ENCODE data around the gene PEAK3.

PEAK3 gene

GRCh38 chr19:2278459-2279158, 3.4 kb downstream of the PEAK3 start:
- Histone ChIP-seq H3F3A (ENCODE audit: insufficient read depth, low read length) (no peaks in the 10 kb centered on the region), H3K36me3 (ENCODE audit: insufficient read depth, low read length) (peaks cover 28% of the 10 kb centered on the region), H3K9me3 (ENCODE audit: low read length) (no peaks in the 10 kb centered on the region), H3K27ac (ENCODE audit: low read depth, low read length, poor library complexity, severe bottlenecking) (no peak overlapping the region), H2AFZ (ENCODE audit: low read length) (no peak overlapping the region), H3K4me2 (ENCODE audit: low read length) (no peak overlapping the region), H4K20me1 (ENCODE audit: insufficient read depth, low read length) (0 out of 2 replicates have a peak, but pooled peaks cover 2% of the 10 kb centered on the region), H3K4me3 (ENCODE audit: low read depth, low read length, poor library complexity, severe bottlenecking) (no peak overlapping the region), H3K9ac (ENCODE audit: low read length) (no peak overlapping the region), H3K27me3 (ENCODE audit: insufficient read depth, low read length) (peaks cover 5% of the 10 kb centered on the region), H3K79me2 (ENCODE audit: insufficient read depth, low read length) (peaks cover 4% of the 10 kb centered on the region; the same call in 1 of the 2 replicates), H3K9me2 (ENCODE audit: low read depth, low read length) (no peaks in the 10 kb centered on the region), H3K4me1 (ENCODE audit: insufficient read depth, low read length, severe bottlenecking) (peaks cover 6% of the 10 kb centered on the region)
- TF ChIP-seq EZH2 (IDR thresholded peaks at IDR 0.05; ENCODE audit: borderline replicate concordance, low read length) (no peak), CTCF (IDR thresholded peaks at IDR 0.05; ENCODE audit: low read length) (no peak)

GRCh38 chr19:2277138-2277537, 4.8 kb downstream of the PEAK3 start:
- Histone ChIP-seq H3F3A (ENCODE audit: insufficient read depth, low read length) (0 out of 2 replicates have a peak, but pooled peaks cover 3% of the 10 kb centered on the region), H3K9me2 (ENCODE audit: low read depth, low read length) (no peaks in the 10 kb centered on the region), H3K4me2 (ENCODE audit: low read length) (no peak overlapping the region), H3K36me3 (ENCODE audit: insufficient read depth, low read length) (peaks cover 36% of the 10 kb centered on the region), H3K79me2 (ENCODE audit: insufficient read depth, low read length) (peaks cover 4% of the 10 kb centered on the region; the same call in 1 of the 2 replicates), H3K9ac (ENCODE audit: low read length) (no peak overlapping the region), H4K20me1 (ENCODE audit: insufficient read depth, low read length) (0 out of 2 replicates have a peak, but pooled peaks cover 2% of the 10 kb centered on the region), H3K27ac (ENCODE audit: low read depth, low read length, poor library complexity, severe bottlenecking) (no peak overlapping the region), H3K4me3 (ENCODE audit: low read depth, low read length, poor library complexity, severe bottlenecking) (no peak overlapping the region), H3K9me3 (ENCODE audit: low read length) (no peaks in the 10 kb centered on the region), H3K4me1 (ENCODE audit: insufficient read depth, low read length, severe bottlenecking) (peaks cover 20% of the 10 kb centered on the region), H2AFZ (ENCODE audit: low read length) (no peak overlapping the region), H3K27me3 (ENCODE audit: insufficient read depth, low read length) (no peaks in the 10 kb centered on the region)
- TF ChIP-seq CTCF (IDR thresholded peaks at IDR 0.05; ENCODE audit: low read length) (no peak), EZH2 (IDR thresholded peaks at IDR 0.05; ENCODE audit: borderline replicate concordance, low read length) (no peak)

GRCh38 chr19:2276429-2276986, 5.5 kb downstream of the PEAK3 start:
- no peaks in the 10 kb centered on the region for H3K9me2 ChIP-seq (ENCODE audit: low read depth, low read length)
- peaks cover 43% of the 10 kb centered on the region for H3K36me3 ChIP-seq (ENCODE audit: insufficient read depth, low read length)
- 0 out of 2 replicates have a peak, but pooled peaks cover 2% of the 10 kb centered on the region for H4K20me1 ChIP-seq (ENCODE audit: insufficient read depth, low read length)
- no peaks in the 10 kb centered on the region for H3K9me3 ChIP-seq (ENCODE audit: low read length)
- H3K79me2 ChIP-seq (ENCODE audit: insufficient read depth, low read length) = peaks cover 9% of the 10 kb centered on the region
- no peaks in the 10 kb centered on the region for H3K27me3 ChIP-seq (ENCODE audit: insufficient read depth, low read length)
- H3K4me2 ChIP-seq (ENCODE audit: low read length) = no peak overlapping the region
- no peak overlapping the region for H3K9ac ChIP-seq (ENCODE audit: low read length)
- peaks cover 6% of the 10 kb centered on the region; the same call in 1 of the 2 replicates for H3F3A ChIP-seq (ENCODE audit: insufficient read depth, low read length)
- H3K27ac ChIP-seq (ENCODE audit: low read depth, low read length, poor library complexity, severe bottlenecking) = no peak overlapping the region
- TF ChIP-seq EZH2 (IDR thresholded peaks at IDR 0.05; ENCODE audit: borderline replicate concordance, low read length) (no peak), CTCF (IDR thresholded peaks at IDR 0.05; ENCODE audit: low read length) (no peak)
- H3K4me1 ChIP-seq (ENCODE audit: insufficient read depth, low read length, severe bottlenecking) = peaks cover 26% of the 10 kb centered on the region
- H3K4me3 ChIP-seq (ENCODE audit: low read depth, low read length, poor library complexity, severe bottlenecking) = no peak overlapping the region
- H2AFZ ChIP-seq (ENCODE audit: low read length) = no peak overlapping the region

All from OCI-LY1 (cell line).